Thyroid gland (tissue), 4 donors: ENCODE measurements around the gene PLEKHH3.

Experiments used
- POLR2A ChIP-seq, 2 donors: fragments of 450-650 bp; IDR thresholded peaks; one replicate each; pipeline ENCODE4 v1.6.1; 2017; ENCODE audit warnings: antibody characterized with exemption in 2 of 2, mild to moderate bottlenecking in 2 of 2, moderate library complexity in 1 of 2
- TF ChIP-seq, protein P1 (sequence below), 6 experiments: fragments of 200-600 bp in 3 of 6; fragments of 450-650 bp in 3 of 6; sonication (generic) in 3 of 6; IDR thresholded peaks; one replicate each; pipeline ENCODE4 v1.5.1; 2016 to 2019; ENCODE audit warnings: antibody characterized with exemption in 6 of 6, mild to moderate bottlenecking in 2 of 6, inconsistent platforms in 1 of 6, moderate library complexity in 1 of 6

DNA sequence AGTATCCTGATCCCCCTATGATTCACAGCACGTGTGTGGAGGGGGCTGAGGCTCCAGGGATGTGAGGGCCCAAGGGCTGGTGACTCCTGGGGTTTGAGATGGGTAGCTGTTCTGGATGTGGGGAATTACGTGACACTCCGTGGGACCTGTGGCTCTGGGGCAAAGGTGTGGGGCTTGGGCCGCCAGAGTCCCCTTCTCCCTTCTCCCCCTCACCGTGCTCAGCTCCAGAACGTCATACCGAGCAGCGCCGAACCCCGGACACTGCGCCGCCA lies 7.2 kb downstream of the PLEKHH3 start:
- TF ChIP-seq, protein P1, sequence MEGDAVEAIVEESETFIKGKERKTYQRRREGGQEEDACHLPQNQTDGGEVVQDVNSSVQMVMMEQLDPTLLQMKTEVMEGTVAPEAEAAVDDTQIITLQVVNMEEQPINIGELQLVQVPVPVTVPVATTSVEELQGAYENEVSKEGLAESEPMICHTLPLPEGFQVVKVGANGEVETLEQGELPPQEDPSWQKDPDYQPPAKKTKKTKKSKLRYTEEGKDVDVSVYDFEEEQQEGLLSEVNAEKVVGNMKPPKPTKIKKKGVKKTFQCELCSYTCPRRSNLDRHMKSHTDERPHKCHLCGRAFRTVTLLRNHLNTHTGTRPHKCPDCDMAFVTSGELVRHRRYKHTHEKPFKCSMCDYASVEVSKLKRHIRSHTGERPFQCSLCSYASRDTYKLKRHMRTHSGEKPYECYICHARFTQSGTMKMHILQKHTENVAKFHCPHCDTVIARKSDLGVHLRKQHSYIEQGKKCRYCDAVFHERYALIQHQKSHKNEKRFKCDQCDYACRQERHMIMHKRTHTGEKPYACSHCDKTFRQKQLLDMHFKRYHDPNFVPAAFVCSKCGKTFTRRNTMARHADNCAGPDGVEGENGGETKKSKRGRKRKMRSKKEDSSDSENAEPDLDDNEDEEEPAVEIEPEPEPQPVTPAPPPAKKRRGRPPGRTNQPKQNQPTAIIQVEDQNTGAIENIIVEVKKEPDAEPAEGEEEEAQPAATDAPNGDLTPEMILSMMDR (IDR thresholded peaks at IDR 0.05): no peak
- no peak for TF ChIP-seq POLR2A (IDR thresholded peaks at IDR 0.05)
